ENCODE measurements around the gene SPPL2A. TPM values are rescaled to one million over a fixed set of nuclear protein-coding genes. Genes with fewer than 3 reads are reported as not detected.

The SPPL2A gene
- total RNA-seq, 1 donor from 2014 or later, result 78.0 TPM

DNA sequence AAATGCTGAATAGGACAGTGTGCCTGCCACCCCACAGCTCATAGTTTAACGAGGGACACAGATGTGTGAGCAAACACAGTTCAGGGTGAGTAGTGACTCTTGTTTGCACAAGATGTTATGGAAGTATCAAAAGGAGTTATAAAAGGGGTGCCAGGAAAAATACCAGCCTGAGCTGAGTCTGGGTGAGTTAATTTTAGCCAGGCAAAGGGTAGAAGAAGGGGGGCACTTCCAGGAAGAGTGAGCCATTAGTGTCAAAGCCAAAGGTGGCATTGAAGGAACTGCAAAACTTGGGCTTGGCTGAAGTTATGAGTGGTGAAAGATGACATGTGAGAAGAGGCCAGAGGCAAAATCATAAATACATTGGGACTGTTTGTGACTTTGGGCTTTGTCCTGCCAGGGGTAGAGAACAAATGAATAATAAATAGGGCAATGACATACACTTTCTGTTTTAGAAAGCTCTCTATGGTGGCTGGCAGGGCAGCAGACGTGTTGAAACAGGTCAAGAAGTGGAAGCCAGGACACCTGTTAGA, 1.9 kb upstream of the SPPL2A start:
- peak overlapping the region; percentile 53 for H3K4me3 ChIP-seq

GRCh38 chr15:50764461-50765194, 878 bp downstream of the SPPL2A start:
- intact Hi-C loops (cut with micrococcal nuclease), result no loop called here
- Histone ChIP-seq H3K4me1 (peaks cover 65% of the 10 kb centered on the region), H3K4me3 (peak overlapping the region; percentile 89), H3K27me3 (ENCODE audit: low read depth) (no peaks in the 10 kb centered on the region), H3K36me3 (no peaks in the 10 kb centered on the region), H3K27ac (replicated peaks) (peak overlapping the region; percentile 99), H3K9me3 (replicated peaks) (no peaks in the 10 kb centered on the region)
- TF ChIP-seq, protein P1, sequence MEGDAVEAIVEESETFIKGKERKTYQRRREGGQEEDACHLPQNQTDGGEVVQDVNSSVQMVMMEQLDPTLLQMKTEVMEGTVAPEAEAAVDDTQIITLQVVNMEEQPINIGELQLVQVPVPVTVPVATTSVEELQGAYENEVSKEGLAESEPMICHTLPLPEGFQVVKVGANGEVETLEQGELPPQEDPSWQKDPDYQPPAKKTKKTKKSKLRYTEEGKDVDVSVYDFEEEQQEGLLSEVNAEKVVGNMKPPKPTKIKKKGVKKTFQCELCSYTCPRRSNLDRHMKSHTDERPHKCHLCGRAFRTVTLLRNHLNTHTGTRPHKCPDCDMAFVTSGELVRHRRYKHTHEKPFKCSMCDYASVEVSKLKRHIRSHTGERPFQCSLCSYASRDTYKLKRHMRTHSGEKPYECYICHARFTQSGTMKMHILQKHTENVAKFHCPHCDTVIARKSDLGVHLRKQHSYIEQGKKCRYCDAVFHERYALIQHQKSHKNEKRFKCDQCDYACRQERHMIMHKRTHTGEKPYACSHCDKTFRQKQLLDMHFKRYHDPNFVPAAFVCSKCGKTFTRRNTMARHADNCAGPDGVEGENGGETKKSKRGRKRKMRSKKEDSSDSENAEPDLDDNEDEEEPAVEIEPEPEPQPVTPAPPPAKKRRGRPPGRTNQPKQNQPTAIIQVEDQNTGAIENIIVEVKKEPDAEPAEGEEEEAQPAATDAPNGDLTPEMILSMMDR (IDR thresholded peaks at IDR 0.05; ENCODE audit: borderline replicate concordance), result no peak
- no peak for DNase-seq

More for the DNA sequence above, 1.9 kb upstream of the SPPL2A start:
- H3K27me3 ChIP-seq (ENCODE audit: low read depth), result no peaks in the 10 kb centered on the region
- no peaks in the 10 kb centered on the region for H3K9me3 ChIP-seq (replicated peaks)
- intact Hi-C loops (cut with micrococcal nuclease), result no loop called here
- H3K4me1 ChIP-seq, result peaks cover 44% of the 10 kb centered on the region
- TF ChIP-seq, protein P1 (IDR thresholded peaks at IDR 0.05; ENCODE audit: borderline replicate concordance), result no peak
- peak overlapping the region; percentile 99 for H3K27ac ChIP-seq (replicated peaks)
- no peaks in the 10 kb centered on the region for H3K36me3 ChIP-seq
- DNase-seq, result peak; percentile 29

GRCh38 chr15:50758712-50759205, 6.7 kb downstream of the SPPL2A start:
- intact Hi-C loops (cut with micrococcal nuclease), result no loop called here
- DNase-seq, result no peak
- no peak overlapping the region for H3K27ac ChIP-seq (replicated peaks)
- TF ChIP-seq, protein P1 (IDR thresholded peaks at IDR 0.05; ENCODE audit: borderline replicate concordance), result no peak
- no peak overlapping the region for H3K4me3 ChIP-seq
- H3K4me1 ChIP-seq, result peaks cover 44% of the 10 kb centered on the region
- H3K9me3 ChIP-seq (replicated peaks), result no peaks in the 10 kb centered on the region
- H3K27me3 ChIP-seq (ENCODE audit: low read depth), result no peaks in the 10 kb centered on the region
- H3K36me3 ChIP-seq, result no peaks in the 10 kb centered on the region

DNA sequence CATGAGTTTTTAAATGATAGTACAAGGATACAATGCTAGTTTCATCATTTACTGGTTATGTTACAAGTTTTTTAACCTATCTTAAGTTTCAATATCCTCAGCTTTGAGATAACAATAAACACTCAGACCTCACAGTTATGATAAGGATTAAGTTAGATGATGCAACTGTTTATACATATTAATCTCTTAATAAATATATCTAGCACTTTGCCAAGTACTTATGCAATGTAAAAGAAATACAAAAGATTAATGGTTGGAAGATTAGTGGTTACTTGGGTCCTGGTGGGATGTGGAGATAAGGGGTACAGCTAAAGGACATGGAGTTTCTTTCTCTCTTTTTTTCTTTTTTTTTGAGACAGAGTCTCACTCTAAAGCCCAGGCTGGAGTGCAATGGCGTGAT, 12.0 kb downstream of the SPPL2A start:
- H3K27ac ChIP-seq (replicated peaks), result no peak overlapping the region
- H3K9me3 ChIP-seq (replicated peaks), result no peaks in the 10 kb centered on the region
- H3K4me1 ChIP-seq, result peaks cover 54% of the 10 kb centered on the region
- TF ChIP-seq, protein P1 (IDR thresholded peaks at IDR 0.05; ENCODE audit: borderline replicate concordance), result no peak
- no peak overlapping the region for H3K4me3 ChIP-seq
- intact Hi-C loops (cut with micrococcal nuclease), result no loop called here
- H3K36me3 ChIP-seq, result peaks cover 3% of the 10 kb centered on the region
- no peak for DNase-seq
- H3K27me3 ChIP-seq (ENCODE audit: low read depth), result no peaks in the 10 kb centered on the region

GRCh38 chr15:50751394-50751793, 14.1 kb downstream of the SPPL2A start:
- intact Hi-C loops (cut with micrococcal nuclease), result no loop called here
- TF ChIP-seq, protein P1 (IDR thresholded peaks at IDR 0.05; ENCODE audit: borderline replicate concordance), result no peak
- Histone ChIP-seq H3K27ac (replicated peaks) (no peak overlapping the region), H3K36me3 (peaks cover 21% of the 10 kb centered on the region), H3K27me3 (ENCODE audit: low read depth) (no peaks in the 10 kb centered on the region), H3K4me1 (peaks cover 54% of the 10 kb centered on the region), H3K9me3 (replicated peaks) (no peaks in the 10 kb centered on the region), H3K4me3 (no peak overlapping the region)
- no peak for DNase-seq
